GM12878 (cell line): ENCODE measurements around the gene TMEM266. TPM values are rescaled to one million over a fixed set of nuclear protein-coding genes. Genes with fewer than 3 reads are reported as not detected.
A peak's percentile ranks its signal among the peaks of the same experiment; 100 is the strongest.

ENCODE experiments used
- ASH2L ChIP-seq: fragments of 300-600, 200-600 bp; sonication (generic); IDR thresholded peaks from 2 replicates; pipeline ENCODE4 v1.6.1; 2017; ENCODE audit warnings: low read depth, mild to moderate bottlenecking, borderline replicate concordance
- BRCA1 ChIP-seq: IDR thresholded peaks from 2 replicates; pipeline ENCODE4 v1.6.1; 2011; ENCODE audit warnings: low read depth, low read length, improper control_type of control experiment
- CHD4 ChIP-seq: fragments of 200-600 bp; sonication (generic); IDR thresholded peaks from 2 replicates; pipeline ENCODE4 v1.6.1; 2016; ENCODE audit warnings: mild to moderate bottlenecking
- DPF2 ChIP-seq: fragments of 450-650 bp; IDR thresholded peaks from 2 replicates; pipeline ENCODE4 v1.6.1; 2017; ENCODE audit warnings: mild to moderate bottlenecking
- IKZF1 ChIP-seq: fragments of 450-650 bp; conservative IDR thresholded peaks from 2 replicates; pipeline ENCODE4 v1.6.1; 2017; ENCODE audit warnings: antibody characterized with exemption, mild to moderate bottlenecking
- MEF2A ChIP-seq: IDR thresholded peaks from 2 replicates; pipeline ENCODE4 v1.6.1; 2011; ENCODE audit warnings: low read depth, mild to moderate bottlenecking, low read length, moderate library complexity; ENCODE audit not compliant: insufficient read depth
- MXI1 ChIP-seq: fragments of 150-350 bp; IDR thresholded peaks from 2 replicates; pipeline ENCODE4 v1.6.1; 2011; ENCODE audit warnings: low read depth, mild to moderate bottlenecking, inconsistent platforms, low read length, improper control_type of control experiment
- MYC ChIP-seq: IDR thresholded peaks from 2 replicates; pipeline ENCODE4 v1.6.1; 2011; ENCODE audit warnings: mild to moderate bottlenecking, low read length, moderate library complexity, inconsistent platforms; ENCODE audit not compliant: insufficient read depth, insufficient replicate concordance, insufficient read length, severe bottlenecking
- POLR2AphosphoS5 ChIP-seq: IDR thresholded peaks from 2 replicates; pipeline ENCODE4 v1.6.1; 2011; ENCODE audit warnings: mild to moderate bottlenecking, low read length, inconsistent platforms
- RB1 ChIP-seq: fragments of 450-650 bp; formaldehyde crosslinking; IDR thresholded peaks from 2 replicates; pipeline ENCODE4 v1.6.1; 2017; ENCODE audit warnings: mild to moderate bottlenecking, borderline replicate concordance
- RUNX3 ChIP-seq: IDR thresholded peaks from 2 replicates; pipeline ENCODE4 v1.6.1; 2012; ENCODE audit warnings: low read length, inconsistent platforms
- SP1 ChIP-seq: IDR thresholded peaks from one replicate; pipeline ENCODE4 v1.6.1; 2011; ENCODE audit warnings: low read depth, low read length
- STAT3 ChIP-seq: IDR thresholded peaks from 2 replicates; pipeline ENCODE4 v1.6.1; 2011; ENCODE audit warnings: low read depth, low read length, improper control_type of control experiment
- TCF3 ChIP-seq: IDR thresholded peaks from 2 replicates; pipeline ENCODE4 v1.6.1; 2012; ENCODE audit warnings: low read depth, mild to moderate bottlenecking, low read length, borderline replicate concordance; ENCODE audit not compliant: insufficient read depth
- YBX1 ChIP-seq: fragments of 450-650 bp; IDR thresholded peaks from 2 replicates; pipeline ENCODE4 v1.6.1; 2016; ENCODE audit warnings: antibody characterized with exemption
- polyA plus RNA-seq, 11 experiments: library from polyadenylated mRNA; depleted of rRNA in 4 of 11; unstranded in 6 of 11; stranded (reverse) in 5 of 11; fragments of >200 nt; fragmentation: Nextera tagmentation in 4 of 11; fragmentation: Illumina TruSeq in 1 of 11; extraction: Ambion mirVana in 4 of 11; extraction: Trizol in 1 of 11; gene quantifications; 1 replicate in 1 of 11; 2 replicates in 10 of 11; pipeline versions ENCODE4 v1.2.1 to v1.2.3, GENCODE V29; 2011 to 2016; ENCODE audit warnings: inconsistent platforms in 2 of 11, missing spikeins in 2 of 11, low read depth in 1 of 11
- total RNA-seq, 4 experiments: library from RNA; depleted of rRNA in 3 of 4; stranded (reverse); fragments of >200 nt in 3 of 4; fragmentation: Illumina TruSeq in 1 of 4; extraction: Trizol in 1 of 4; gene quantifications; 2 replicates each; pipeline versions ENCODE4 v1.2.1 to v1.2.3, GENCODE V29; 2013 to 2021
- TF ChIP-seq, protein P1 (sequence below): IDR thresholded peaks from 2 replicates; pipeline ENCODE4 v1.6.1; 2011; ENCODE audit warnings: borderline replicate concordance, low read depth, mild to moderate bottlenecking, moderate library complexity, mixed read lengths, low read length; ENCODE audit not compliant: insufficient read depth; ENCODE audit errors: extremely low read length
- TF ChIP-seq, protein P2 (sequence below): fragments of 450-650 bp; IDR thresholded peaks from 2 replicates; pipeline ENCODE4 v1.6.1; 2018; ENCODE audit warnings: mild to moderate bottlenecking, low read depth, moderate library complexity; ENCODE audit not compliant: partially characterized antibody
- TF ChIP-seq, protein P3 (sequence below): fragments of 450-650 bp; IDR thresholded peaks from 2 replicates; pipeline ENCODE4 v1.6.1; 2014; ENCODE audit warnings: mild to moderate bottlenecking

Gene TMEM266
- total and polyA plus RNA-seq, 10 of the 15 experiments (the other 5 are each of a cell fraction or from before 2014, with no cell fraction given) = 0.11 to 0.70 (median 0.39) TPM

- no peak for TF ChIP-seq MYC
- no peak for TF ChIP-seq POLR2AphosphoS5
- TF ChIP-seq, protein P1, sequence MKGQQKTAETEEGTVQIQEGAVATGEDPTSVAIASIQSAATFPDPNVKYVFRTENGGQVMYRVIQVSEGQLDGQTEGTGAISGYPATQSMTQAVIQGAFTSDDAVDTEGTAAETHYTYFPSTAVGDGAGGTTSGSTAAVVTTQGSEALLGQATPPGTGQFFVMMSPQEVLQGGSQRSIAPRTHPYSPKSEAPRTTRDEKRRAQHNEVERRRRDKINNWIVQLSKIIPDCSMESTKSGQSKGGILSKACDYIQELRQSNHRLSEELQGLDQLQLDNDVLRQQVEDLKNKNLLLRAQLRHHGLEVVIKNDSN = no peak
- no peak for TF ChIP-seq SP1
- peak; percentile 58 for TF ChIP-seq IKZF1
- TF ChIP-seq MEF2A = no peak
- no peak for TF ChIP-seq BRCA1
- TF ChIP-seq STAT3 = no peak
- TF ChIP-seq TCF3 = no peak
- no peak for TF ChIP-seq RUNX3
- TF ChIP-seq, protein P2, sequence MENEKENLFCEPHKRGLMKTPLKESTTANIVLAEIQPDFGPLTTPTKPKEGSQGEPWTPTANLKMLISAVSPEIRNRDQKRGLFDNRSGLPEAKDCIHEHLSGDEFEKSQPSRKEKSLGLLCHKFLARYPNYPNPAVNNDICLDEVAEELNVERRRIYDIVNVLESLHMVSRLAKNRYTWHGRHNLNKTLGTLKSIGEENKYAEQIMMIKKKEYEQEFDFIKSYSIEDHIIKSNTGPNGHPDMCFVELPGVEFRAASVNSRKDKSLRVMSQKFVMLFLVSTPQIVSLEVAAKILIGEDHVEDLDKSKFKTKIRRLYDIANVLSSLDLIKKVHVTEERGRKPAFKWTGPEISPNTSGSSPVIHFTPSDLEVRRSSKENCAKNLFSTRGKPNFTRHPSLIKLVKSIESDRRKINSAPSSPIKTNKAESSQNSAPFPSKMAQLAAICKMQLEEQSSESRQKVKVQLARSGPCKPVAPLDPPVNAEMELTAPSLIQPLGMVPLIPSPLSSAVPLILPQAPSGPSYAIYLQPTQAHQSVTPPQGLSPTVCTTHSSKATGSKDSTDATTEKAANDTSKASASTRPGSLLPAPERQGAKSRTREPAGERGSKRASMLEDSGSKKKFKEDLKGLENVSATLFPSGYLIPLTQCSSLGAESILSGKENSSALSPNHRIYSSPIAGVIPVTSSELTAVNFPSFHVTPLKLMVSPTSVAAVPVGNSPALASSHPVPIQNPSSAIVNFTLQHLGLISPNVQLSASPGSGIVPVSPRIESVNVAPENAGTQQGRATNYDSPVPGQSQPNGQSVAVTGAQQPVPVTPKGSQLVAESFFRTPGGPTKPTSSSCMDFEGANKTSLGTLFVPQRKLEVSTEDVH = no peak
- TF ChIP-seq RB1 = no peak
- TF ChIP-seq, protein P3, sequence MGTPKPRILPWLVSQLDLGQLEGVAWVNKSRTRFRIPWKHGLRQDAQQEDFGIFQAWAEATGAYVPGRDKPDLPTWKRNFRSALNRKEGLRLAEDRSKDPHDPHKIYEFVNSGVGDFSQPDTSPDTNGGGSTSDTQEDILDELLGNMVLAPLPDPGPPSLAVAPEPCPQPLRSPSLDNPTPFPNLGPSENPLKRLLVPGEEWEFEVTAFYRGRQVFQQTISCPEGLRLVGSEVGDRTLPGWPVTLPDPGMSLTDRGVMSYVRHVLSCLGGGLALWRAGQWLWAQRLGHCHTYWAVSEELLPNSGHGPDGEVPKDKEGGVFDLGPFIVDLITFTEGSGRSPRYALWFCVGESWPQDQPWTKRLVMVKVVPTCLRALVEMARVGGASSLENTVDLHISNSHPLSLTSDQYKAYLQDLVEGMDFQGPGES = no peak
- TF ChIP-seq ASH2L = no peak
- peak; percentile 14; the same call in 1 of the 2 replicates for TF ChIP-seq MXI1
- TF ChIP-seq DPF2 = peak; percentile 16; the same call in 1 of the 2 replicates
- TF ChIP-seq CHD4 = no peak
- TF ChIP-seq YBX1 = no peak
These were observed at the start of gene TMEM266 (continued) for GRCh38 chr15:76059320-76060117.
